ENCODE data around the gene ESYT1. TPM values are rescaled to one million over a fixed set of nuclear protein-coding genes. Genes with fewer than 3 reads are reported as not detected.
A peak's percentile ranks its signal among the peaks of the same experiment; 100 is the strongest.

ESYT1 gene
- total and polyA plus RNA-seq, 7 experiments from 2014 or later, result 121 to 353 (median 244) TPM

DNA sequence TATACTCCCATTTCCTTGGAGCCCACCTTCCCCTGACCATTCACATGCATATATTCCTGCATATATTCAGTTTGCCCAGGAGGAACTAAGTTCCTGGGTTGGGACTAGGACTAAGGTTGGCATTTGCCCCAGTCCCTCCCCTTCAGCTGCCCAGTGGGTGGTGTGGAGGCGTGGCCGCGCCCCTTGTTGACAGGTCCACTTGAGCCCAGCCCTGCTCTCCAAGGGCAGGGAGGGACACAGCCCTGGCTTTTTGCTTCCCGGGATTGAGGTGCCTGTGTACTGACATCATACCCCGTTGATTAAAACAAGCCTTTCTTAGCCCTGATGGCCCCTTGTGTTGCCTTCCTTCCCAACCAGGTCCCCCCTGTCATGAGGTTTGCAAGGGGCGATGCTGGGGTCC lies 40.8 kb upstream of the ESYT1 start:
- Mint-ChIP-seq H3K4me3 (no peak overlapping the region), H3K36me3 (peaks cover 0 to 1% (median 0%) of the 10 kb centered on the region in 5 donors), H3K9me3 (no peaks in the 10 kb centered on the region), H3K27ac (no peak overlapping the region), H3K27me3 (peaks cover 0 to 24% (median 4%) of the 10 kb centered on the region in 5 donors), H3K4me1 (peaks cover 0 to 12% (median 0%) of the 10 kb centered on the region in 7 donors)
- H3K36me3 ChIP-seq (ENCODE audit: control insufficient read depth in 2 of 3, insufficient read depth in 3 of 3, low read length in 3 of 3), result no peaks in the 10 kb centered on the region
- CTCF ChIA-PET, result no interaction called here
- H3K4me3 ChIP-seq (ENCODE audit: low read length), result no peak overlapping the region
- ATAC-seq, result no peak
- intact Hi-C loops (cut with micrococcal nuclease), result no loop called here
- POLR2A ChIA-PET, result interaction anchor here (1.2 kb wide), 1 partner anchor 9 kb away, joined by 4 read pairs; no protein-coding TSS in a partner anchor
- no peaks in the 10 kb centered on the region for H3K9me3 ChIP-seq (ENCODE audit: control insufficient read depth in 2 of 3, low read length in 3 of 3)
- H3K4me1 ChIP-seq (ENCODE audit: control insufficient read depth in 2 of 2, insufficient read depth in 2 of 2, low read length in 2 of 2), result no peaks in the 10 kb centered on the region
- no peak overlapping the region for H3K27ac ChIP-seq (ENCODE audit: low read depth, low read length)
- DNase-seq, result no peak
- H3K27me3 ChIP-seq (ENCODE audit: control insufficient read depth in 2 of 2, insufficient read depth in 2 of 2, low read length in 2 of 2), result no peaks in the 10 kb centered on the region

DNA sequence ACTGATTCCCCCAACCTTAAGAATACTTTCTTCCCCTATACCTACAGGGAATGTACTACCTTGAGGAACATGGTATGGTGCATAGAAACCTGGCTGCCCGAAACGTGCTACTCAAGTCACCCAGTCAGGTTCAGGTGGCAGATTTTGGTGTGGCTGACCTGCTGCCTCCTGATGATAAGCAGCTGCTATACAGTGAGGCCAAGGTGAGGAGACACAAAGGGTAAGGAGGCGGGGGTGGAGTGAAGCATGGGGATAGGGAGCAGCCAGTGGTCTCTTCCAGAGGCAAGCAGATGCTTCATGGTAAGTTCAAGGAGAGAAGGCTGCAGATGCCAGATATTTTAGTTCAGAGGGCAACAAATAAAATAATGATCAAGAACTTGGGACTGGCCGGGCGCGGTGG lies 30.3 kb upstream of the ESYT1 start:
- Histone ChIP-seq H3K27ac (ENCODE audit: low read depth, low read length) (no peak overlapping the region), H3K4me3 (ENCODE audit: low read length) (no peak overlapping the region), H3K9me3 (ENCODE audit: control insufficient read depth in 2 of 3, low read length in 3 of 3) (no peaks in the 10 kb centered on the region), H3K36me3 (ENCODE audit: control insufficient read depth in 2 of 3, insufficient read depth in 3 of 3, low read length in 3 of 3) (no peaks in the 10 kb centered on the region), H3K27me3 (ENCODE audit: control insufficient read depth in 2 of 2, insufficient read depth in 2 of 2, low read length in 2 of 2) (no peaks in the 10 kb centered on the region), H3K4me1 (ENCODE audit: control insufficient read depth in 2 of 2, insufficient read depth in 2 of 2, low read length in 2 of 2) (peaks cover 14 to 15% of the 10 kb centered on the region in 2 donors)
- Mint-ChIP-seq H3K36me3 (peaks cover 0 to 4% (median 0%) of the 10 kb centered on the region in 5 donors), H3K4me1 (peaks cover 16 to 35% (median 30%) of the 10 kb centered on the region in 7 donors), H3K27ac (peak overlapping the region in 2 of 9 donors; percentile 23 to 33), H3K27me3 (peaks cover 0 to 42% (median 0%) of the 10 kb centered on the region in 5 donors), H3K9me3 (peaks cover 0 to 2% (median 0%) of the 10 kb centered on the region in 11 donors), H3K4me3 (no peak overlapping the region)
- CTCF ChIA-PET, result interaction anchor here (0.6 to 1.0 kb wide), 3 partner anchors 8 to 190 kb away, joined by 3 to 4 read pairs (median 4); no protein-coding TSS in a partner anchor
- intact Hi-C loops (cut with micrococcal nuclease), result loop anchor here in 1 of 2 donors (1.0 kb wide), 1 partner anchor 9 kb away; no protein-coding TSS in a partner anchor
- DNase-seq, result no peak
- no peak for ATAC-seq
- POLR2A ChIA-PET, result no interaction called here

DNA sequence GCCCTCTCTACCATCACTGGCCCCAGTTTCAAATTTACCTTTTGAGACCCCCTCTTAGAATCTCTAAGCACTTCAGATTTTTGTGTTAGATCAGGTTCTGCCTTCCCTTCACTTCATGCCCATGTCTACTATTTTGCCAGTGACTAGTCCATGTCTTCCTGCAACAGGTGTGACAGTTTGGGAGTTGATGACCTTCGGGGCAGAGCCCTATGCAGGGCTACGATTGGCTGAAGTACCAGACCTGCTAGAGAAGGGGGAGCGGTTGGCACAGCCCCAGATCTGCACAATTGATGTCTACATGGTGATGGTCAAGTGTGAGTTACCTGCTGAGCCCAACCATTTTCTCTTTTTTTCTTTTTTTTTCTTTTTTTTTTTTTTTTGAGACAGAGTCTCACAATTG lies 29.5 kb upstream of the ESYT1 start:
- DNase-seq (no peak), ATAC-seq (no peak)
- Histone ChIP-seq H3K4me1 (ENCODE audit: control insufficient read depth in 2 of 2, insufficient read depth in 2 of 2, low read length in 2 of 2) (peaks cover 21 to 23% of the 10 kb centered on the region in 2 donors), H3K27me3 (ENCODE audit: control insufficient read depth in 2 of 2, insufficient read depth in 2 of 2, low read length in 2 of 2) (no peaks in the 10 kb centered on the region), H3K9me3 (ENCODE audit: control insufficient read depth in 2 of 3, low read length in 3 of 3) (no peaks in the 10 kb centered on the region), H3K27ac (ENCODE audit: low read depth, low read length) (no peak overlapping the region), H3K4me3 (ENCODE audit: low read length) (no peak overlapping the region), H3K36me3 (ENCODE audit: control insufficient read depth in 2 of 3, insufficient read depth in 3 of 3, low read length in 3 of 3) (no peaks in the 10 kb centered on the region)
- Mint-ChIP-seq H3K36me3 (peaks cover 0 to 4% (median 0%) of the 10 kb centered on the region in 5 donors), H3K9me3 (peaks cover 0 to 2% (median 0%) of the 10 kb centered on the region in 11 donors), H3K27ac (peak overlapping the region in 1 of 9 donors; percentile 16), H3K27me3 (peaks cover 0 to 35% (median 0%) of the 10 kb centered on the region in 5 donors), H3K4me1 (peaks cover 20 to 41% (median 38%) of the 10 kb centered on the region in 7 donors), H3K4me3 (no peak overlapping the region)
- intact Hi-C loops (cut with micrococcal nuclease), result no loop called here
- POLR2A ChIA-PET, result no interaction called here
- CTCF ChIA-PET, result interaction anchor here (0.6 to 1.0 kb wide), 5 partner anchors 9 to 1485 kb away, joined by 3 to 7 read pairs (median 4); no protein-coding TSS in a partner anchor

DNA sequence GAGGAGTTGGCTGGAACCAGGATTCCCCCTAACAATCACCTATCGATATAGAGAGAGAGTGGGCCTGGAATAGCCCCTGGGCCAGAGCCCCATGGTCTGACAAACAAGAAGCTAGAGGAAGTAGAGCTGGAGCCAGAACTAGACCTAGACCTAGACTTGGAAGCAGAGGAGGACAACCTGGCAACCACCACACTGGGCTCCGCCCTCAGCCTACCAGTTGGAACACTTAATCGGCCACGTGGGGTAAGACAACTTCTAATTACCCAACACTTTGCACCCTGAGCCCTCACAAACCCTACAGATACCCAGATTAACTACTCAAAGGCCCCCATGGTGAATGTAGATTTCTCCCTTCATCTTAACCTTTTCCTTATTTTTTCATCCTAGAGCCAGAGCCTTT lies 28.3 kb upstream of the ESYT1 start:
- Histone ChIP-seq H3K9me3 (ENCODE audit: control insufficient read depth in 2 of 3, low read length in 3 of 3) (no peaks in the 10 kb centered on the region), H3K27me3 (ENCODE audit: control insufficient read depth in 2 of 2, insufficient read depth in 2 of 2, low read length in 2 of 2) (no peaks in the 10 kb centered on the region), H3K4me3 (ENCODE audit: low read length) (no peak overlapping the region), H3K36me3 (ENCODE audit: control insufficient read depth in 2 of 3, insufficient read depth in 3 of 3, low read length in 3 of 3) (no peaks in the 10 kb centered on the region), H3K27ac (ENCODE audit: low read depth, low read length) (no peak overlapping the region), H3K4me1 (ENCODE audit: control insufficient read depth in 2 of 2, insufficient read depth in 2 of 2, low read length in 2 of 2) (peaks cover 21 to 25% of the 10 kb centered on the region in 2 donors)
- CTCF ChIA-PET, result no interaction called here
- POLR2A ChIA-PET, result interaction anchor here (6.4 kb wide), 1 partner anchor 18 kb away, joined by 85 read pairs; the partner anchor contains the start of gene ERBB3
- peaks cover 20 to 46% (median 44%) of the 10 kb centered on the region in 7 donors for H3K4me1 Mint-ChIP-seq
- ATAC-seq (no peak), DNase-seq (no peak)
- peaks cover 0 to 2% (median 0%) of the 10 kb centered on the region in 11 donors for H3K9me3 Mint-ChIP-seq
- peaks cover 0 to 7% (median 0%) of the 10 kb centered on the region in 5 donors for H3K36me3 Mint-ChIP-seq
- intact Hi-C loops (cut with micrococcal nuclease), result loop anchor here (5.0 kb wide), 2 partner anchors 102 to 1333 kb away; partner anchors contain the start of genes INHBC (in 1 of the 2), R3HDM2 (in 1 of the 2) and SUOX (in 1 of the 2)
- H3K27me3 Mint-ChIP-seq, result peaks cover 0 to 26% (median 0%) of the 10 kb centered on the region in 5 donors
- H3K4me3 Mint-ChIP-seq, result peak overlapping the region in 4 of 10 donors; percentile 9 to 56 (median 20)
- H3K27ac Mint-ChIP-seq, result peak overlapping the region in 8 of 9 donors; percentile 33 to 92 (median 84)

DNA sequence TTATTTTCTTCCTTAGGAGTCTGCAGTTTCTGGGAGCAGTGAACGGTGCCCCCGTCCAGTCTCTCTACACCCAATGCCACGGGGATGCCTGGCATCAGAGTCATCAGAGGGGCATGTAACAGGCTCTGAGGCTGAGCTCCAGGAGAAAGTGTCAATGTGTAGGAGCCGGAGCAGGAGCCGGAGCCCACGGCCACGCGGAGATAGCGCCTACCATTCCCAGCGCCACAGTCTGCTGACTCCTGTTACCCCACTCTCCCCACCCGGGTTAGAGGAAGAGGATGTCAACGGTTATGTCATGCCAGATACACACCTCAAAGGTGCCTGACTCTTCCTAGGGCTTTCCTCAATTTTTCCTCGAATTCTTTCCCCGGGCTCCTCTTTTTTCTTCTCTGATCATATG lies 27.0 kb upstream of the ESYT1 start:
- no peaks in the 10 kb centered on the region for H3K36me3 ChIP-seq (ENCODE audit: control insufficient read depth in 2 of 3, insufficient read depth in 3 of 3, low read length in 3 of 3)
- Mint-ChIP-seq H3K27ac (peak overlapping the region in 8 of 9 donors; percentile 92 to 99 (median 98)), H3K4me1 (peaks cover 27 to 57% (median 54%) of the 10 kb centered on the region in 7 donors), H3K9me3 (peaks cover 0 to 2% (median 0%) of the 10 kb centered on the region in 11 donors), H3K4me3 (peak overlapping the region in 3 of 10 donors; percentile 10 to 55 (median 26)), H3K36me3 (peaks cover 0 to 14% (median 0%) of the 10 kb centered on the region in 5 donors), H3K27me3 (peaks cover 0 to 17% (median 0%) of the 10 kb centered on the region in 5 donors)
- no peak overlapping the region for H3K4me3 ChIP-seq (ENCODE audit: low read length)
- H3K27ac ChIP-seq (ENCODE audit: low read depth, low read length), result peak overlapping the region; percentile 82
- no peaks in the 10 kb centered on the region for H3K9me3 ChIP-seq (ENCODE audit: control insufficient read depth in 2 of 3, low read length in 3 of 3)
- ChIA-PET POLR2A (interaction anchor here (0.5 to 9.3 kb wide), 4 partner anchors 17 to 523 kb away, joined by 3 to 230 read pairs (median 45); partner anchors contain the start of genes ERBB3, RPL41 and ZC3H10), CTCF (interaction anchor here (1.3 kb wide), 1 partner anchor 56 kb away, joined by 3 read pairs; no protein-coding TSS in a partner anchor)
- intact Hi-C loops (cut with micrococcal nuclease), result loop anchor here (5.0 kb wide), 2 partner anchors 104 to 1331 kb away; partner anchors contain the start of genes INHBC (in 1 of the 2), R3HDM2 (in 1 of the 2) and SUOX (in 1 of the 2)
- H3K27me3 ChIP-seq (ENCODE audit: control insufficient read depth in 2 of 2, insufficient read depth in 2 of 2, low read length in 2 of 2), result no peaks in the 10 kb centered on the region
- DNase-seq (no peak), ATAC-seq (no peak)
- H3K4me1 ChIP-seq (ENCODE audit: control insufficient read depth in 2 of 2, insufficient read depth in 2 of 2, low read length in 2 of 2), result peaks cover 30 to 34% of the 10 kb centered on the region in 2 donors

DNA sequence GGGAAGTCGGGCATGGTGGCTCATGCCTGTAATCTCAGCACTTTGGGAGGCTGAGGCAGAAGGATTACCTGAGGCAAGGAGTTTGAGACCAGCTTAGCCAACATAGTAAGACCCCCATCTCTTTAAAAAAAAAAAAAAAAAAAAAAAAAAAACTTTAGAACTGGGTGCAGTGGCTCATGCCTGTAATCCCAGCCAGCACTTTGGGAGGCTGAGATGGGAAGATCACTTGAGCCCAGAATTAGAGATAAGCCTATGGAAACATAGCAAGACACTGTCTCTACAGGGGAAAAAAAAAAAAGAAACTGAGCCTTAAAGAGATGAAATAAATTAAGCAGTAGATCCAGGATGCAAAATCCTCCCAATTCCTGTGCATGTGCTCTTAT lies 25.4 kb upstream of the ESYT1 start:
- H3K27ac ChIP-seq (ENCODE audit: low read depth, low read length), result peak overlapping the region; percentile 82
- peaks cover 0 to 22% (median 5%) of the 10 kb centered on the region in 5 donors for H3K36me3 Mint-ChIP-seq

More for the DNA sequence above, 25.4 kb upstream of the ESYT1 start:
- H3K9me3 ChIP-seq (ENCODE audit: control insufficient read depth in 2 of 3, low read length in 3 of 3), result no peaks in the 10 kb centered on the region
- DNase-seq, result no peak
- no peak for ATAC-seq
- H3K4me1 ChIP-seq (ENCODE audit: control insufficient read depth in 2 of 2, insufficient read depth in 2 of 2, low read length in 2 of 2), result peaks cover 36 to 37% of the 10 kb centered on the region in 2 donors
- peak overlapping the region; percentile 92 to 99 (median 98) for H3K27ac Mint-ChIP-seq
- H3K4me3 Mint-ChIP-seq, result peak overlapping the region; percentile 91 to 100 (median 98)
- peaks cover 31 to 69% (median 58%) of the 10 kb centered on the region in 7 donors for H3K4me1 Mint-ChIP-seq
- peaks cover 7 to 11% (median 7%) of the 10 kb centered on the region in 3 experiments for H3K36me3 ChIP-seq (ENCODE audit: control insufficient read depth in 2 of 3, insufficient read depth in 3 of 3, low read length in 3 of 3)
- no peaks in the 10 kb centered on the region for H3K9me3 Mint-ChIP-seq
- CTCF ChIA-PET, result interaction anchor here (0.6 to 4.4 kb wide), 4 partner anchors 15 to 364 kb away, joined by 4 to 44 read pairs (median 8); partner anchors contain the start of genes RPL41 and ZC3H10
- POLR2A ChIA-PET, result interaction anchor here (0.6 to 9.3 kb wide), 19 partner anchors 10 to 387 kb away, joined by 3 to 230 read pairs (median 8); partner anchors contain the start of genes BLOC1S1, ERBB3, ESYT1 and ORMDL2
- intact Hi-C loops (cut with micrococcal nuclease), result loop anchor here (2.0 to 5.0 kb wide), 3 partner anchors 105 to 1330 kb away; partner anchors contain the start of genes CDK2 (in 1 of the 2), INHBC (in 1 of the 2), PMEL (in 1 of the 2) and R3HDM2 (in 1 of the 2)
- peak overlapping the region; percentile 87 for H3K4me3 ChIP-seq (ENCODE audit: low read length)
- no peaks in the 10 kb centered on the region for H3K27me3 ChIP-seq (ENCODE audit: control insufficient read depth in 2 of 2, insufficient read depth in 2 of 2, low read length in 2 of 2)
- H3K27me3 Mint-ChIP-seq, result peaks cover 0 to 6% (median 0%) of the 10 kb centered on the region in 5 donors

Data from naive thymus-derived CD4-positive, alpha-beta T cell (primary cell).